Left lung (tissue), 10 donors: ENCODE results near the gene CCDC187. TPM values are rescaled to one million over a fixed set of nuclear protein-coding genes. Genes with fewer than 3 reads are reported as not detected.

Experiments used
- ATAC-seq: fragments of 200-7000 bp; cut with Tn5 transposase; one replicate; pipeline ENCODE4 v1.9.1; 2020; ENCODE audit warnings: moderate library complexity
- DNase-seq, 4 donors: peaks; one replicate each; pipeline ENCODE4 v3.0.0-alpha.2; 2013 to 2020
- H3K27ac ChIP-seq, 2 donors: fragments of 200-600 bp; sonication (generic) in 1 of 2; one replicate each; pipeline versions ENCODE4 v1.5.0 to v1.8.0; 2020 to 2021
- H3K27me3 ChIP-seq, 2 donors: fragments of 200-600 bp; sonication (generic) in 1 of 2; one replicate each; pipeline versions ENCODE4 v1.5.0 to v1.8.0; 2020 to 2021
- H3K36me3 ChIP-seq, 2 donors: fragments of 200-600 bp; sonication (generic) in 1 of 2; one replicate each; pipeline versions ENCODE4 v1.5.0 to v1.8.0; 2020 to 2021
- H3K4me1 ChIP-seq, 2 donors: fragments of 200-600 bp; one replicate each; pipeline ENCODE4 v1.8.0; 2021
- H3K4me3 ChIP-seq, 2 donors: fragments of 200-600 bp; sonication (generic) in 1 of 2; one replicate each; pipeline versions ENCODE4 v1.5.0 to v1.8.0; 2020 to 2021; ENCODE audit warnings: mild to moderate bottlenecking in 1 of 2
- H3K9me3 ChIP-seq, 2 donors: fragments of 200-600 bp; sonication (generic) in 1 of 2; one replicate each; pipeline versions ENCODE4 v1.5.0 to v1.8.0; 2020 to 2021
- intact Hi-C, 2 donors: fragments of 100-400 bp; cut with DNase I; formaldehyde crosslinking; loops; one replicate each; pipeline versions ENCODE4 v1.11.2 to v1.14.2; 2022
- polyA plus RNA-seq, 6 donors: library from polyadenylated mRNA; unstranded; fragments of 120-200 nt; gene quantifications; one replicate each; pipeline ENCODE4 v1.2.1, GENCODE V29; 2013; ENCODE audit not compliant: insufficient read length in 6 of 6
- total RNA-seq, 2 donors: library from RNA; stranded (reverse); fragmentation: NEBNext Ultra II Directional; extraction: Animal tissue kit (Norgen Biotek cat#: 25700); gene quantifications; one replicate each; pipeline ENCODE4 v1.2.1, GENCODE V29; 2021
- TF ChIP-seq, protein P1 (sequence below), 2 donors: fragments of 200-600 bp; sonication (generic) in 1 of 2; IDR thresholded peaks; one replicate each; pipeline versions ENCODE4 v1.5.0 to v1.8.0; 2021; ENCODE audit warnings: antibody characterized with exemption in 2 of 2
- donor health status: DM: no; HTN: yes; CAD: no.
- donor health status: DM: no; HTN: no; CAD: no.

The CCDC187 gene
- total and polyA plus RNA-seq, 8 donors = 0.47 to 3.0 (median 1.9) TPM

DNA sequence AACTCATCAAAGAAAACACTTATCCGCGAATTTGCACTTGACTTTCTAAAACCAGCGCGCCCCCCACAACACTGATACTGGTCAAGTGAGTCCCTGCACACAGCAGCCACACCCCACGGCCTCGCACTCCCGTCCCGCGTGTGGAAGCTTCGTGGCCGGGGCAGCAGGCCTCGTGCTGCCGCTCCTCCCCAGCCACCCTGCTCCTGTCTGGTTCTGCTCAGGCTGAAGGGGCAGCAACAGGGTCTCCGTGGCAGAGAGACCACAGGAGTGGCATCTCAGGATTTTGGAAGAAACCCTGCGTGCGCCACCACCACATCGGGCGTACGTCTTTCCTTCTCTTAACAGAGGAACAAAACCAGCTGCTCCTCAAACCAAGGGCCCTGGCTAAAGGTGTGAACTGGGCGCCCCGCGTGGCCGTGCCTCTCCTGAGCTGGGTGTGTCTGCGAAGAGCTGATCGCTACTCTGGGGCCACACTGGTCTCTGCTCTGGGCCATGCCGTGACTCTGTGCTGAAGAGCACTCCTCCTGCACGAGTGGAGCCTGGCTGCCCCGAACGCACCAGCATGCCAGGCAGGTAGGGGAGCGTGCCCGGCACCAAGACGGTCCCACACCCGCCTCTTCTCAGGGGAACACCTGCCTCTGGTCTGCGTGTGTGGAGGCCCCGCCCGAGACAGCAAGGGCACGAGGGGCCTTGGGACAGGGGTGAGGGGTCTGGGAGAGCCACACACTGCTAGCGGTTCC is 81.6 kb downstream of the CCDC187 start:
- DNase-seq = peak in 1 of 4 donors; percentile 59
- H3K36me3 ChIP-seq = peaks cover 0 to 75% of the 10 kb centered on the region in 2 donors
- no peaks in the 10 kb centered on the region for H3K27me3 ChIP-seq
- H3K4me3 ChIP-seq = no peak overlapping the region
- peaks cover 0 to 6% of the 10 kb centered on the region in 2 donors for H3K4me1 ChIP-seq
- no peaks in the 10 kb centered on the region for H3K9me3 ChIP-seq
- no peak overlapping the region for H3K27ac ChIP-seq
- no peak for ATAC-seq
- intact Hi-C loops = no loop called here
- TF ChIP-seq, protein P1, sequence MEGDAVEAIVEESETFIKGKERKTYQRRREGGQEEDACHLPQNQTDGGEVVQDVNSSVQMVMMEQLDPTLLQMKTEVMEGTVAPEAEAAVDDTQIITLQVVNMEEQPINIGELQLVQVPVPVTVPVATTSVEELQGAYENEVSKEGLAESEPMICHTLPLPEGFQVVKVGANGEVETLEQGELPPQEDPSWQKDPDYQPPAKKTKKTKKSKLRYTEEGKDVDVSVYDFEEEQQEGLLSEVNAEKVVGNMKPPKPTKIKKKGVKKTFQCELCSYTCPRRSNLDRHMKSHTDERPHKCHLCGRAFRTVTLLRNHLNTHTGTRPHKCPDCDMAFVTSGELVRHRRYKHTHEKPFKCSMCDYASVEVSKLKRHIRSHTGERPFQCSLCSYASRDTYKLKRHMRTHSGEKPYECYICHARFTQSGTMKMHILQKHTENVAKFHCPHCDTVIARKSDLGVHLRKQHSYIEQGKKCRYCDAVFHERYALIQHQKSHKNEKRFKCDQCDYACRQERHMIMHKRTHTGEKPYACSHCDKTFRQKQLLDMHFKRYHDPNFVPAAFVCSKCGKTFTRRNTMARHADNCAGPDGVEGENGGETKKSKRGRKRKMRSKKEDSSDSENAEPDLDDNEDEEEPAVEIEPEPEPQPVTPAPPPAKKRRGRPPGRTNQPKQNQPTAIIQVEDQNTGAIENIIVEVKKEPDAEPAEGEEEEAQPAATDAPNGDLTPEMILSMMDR (IDR thresholded peaks at IDR 0.05) = no peak

DNA sequence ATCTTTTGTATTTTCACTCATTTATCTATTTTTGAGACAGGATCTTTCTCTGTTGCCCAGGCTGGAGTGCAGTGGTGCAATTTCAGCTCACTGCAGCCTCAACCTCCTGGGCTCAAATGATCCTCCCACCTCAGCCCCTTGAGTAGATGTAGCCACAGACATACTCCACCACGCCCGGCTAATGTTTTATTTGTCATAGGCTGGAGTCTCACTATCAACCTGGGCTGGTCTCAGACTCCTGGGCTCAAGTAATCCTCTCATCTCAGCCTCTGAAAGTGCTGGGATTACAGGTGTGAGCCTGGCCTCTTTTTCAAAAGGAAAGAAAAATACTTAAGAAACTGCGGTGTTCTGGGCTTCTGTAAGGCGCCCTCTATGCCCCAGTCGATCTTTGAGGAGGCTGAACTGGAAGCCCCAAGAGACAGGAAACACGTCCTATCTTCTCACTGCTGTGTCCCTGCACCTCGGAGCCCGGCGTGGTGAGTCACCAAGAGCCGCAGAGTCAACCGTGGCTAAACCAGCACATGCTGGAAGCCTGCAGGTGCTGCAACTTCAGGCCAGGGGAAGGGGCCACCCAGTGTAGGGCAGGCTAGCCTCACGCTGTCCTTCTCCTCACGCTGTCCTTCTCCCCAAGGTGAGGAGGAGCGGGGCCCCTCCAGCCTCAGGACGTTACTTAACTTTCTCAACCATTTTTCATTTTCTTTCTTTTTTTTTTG is 83.7 kb downstream of the CCDC187 start:
- peaks cover 0 to 90% of the 10 kb centered on the region in 2 donors for H3K36me3 ChIP-seq
- TF ChIP-seq, protein P1 (IDR thresholded peaks at IDR 0.05) = no peak
- no peaks in the 10 kb centered on the region for H3K4me1 ChIP-seq
- intact Hi-C loops = no loop called here
- no peaks in the 10 kb centered on the region for H3K27me3 ChIP-seq
- H3K4me3 ChIP-seq = no peak overlapping the region
- H3K27ac ChIP-seq = no peak overlapping the region
- H3K9me3 ChIP-seq = no peaks in the 10 kb centered on the region
- ATAC-seq (no peak), DNase-seq (peak in 1 of 4 donors; percentile 60)

DNA sequence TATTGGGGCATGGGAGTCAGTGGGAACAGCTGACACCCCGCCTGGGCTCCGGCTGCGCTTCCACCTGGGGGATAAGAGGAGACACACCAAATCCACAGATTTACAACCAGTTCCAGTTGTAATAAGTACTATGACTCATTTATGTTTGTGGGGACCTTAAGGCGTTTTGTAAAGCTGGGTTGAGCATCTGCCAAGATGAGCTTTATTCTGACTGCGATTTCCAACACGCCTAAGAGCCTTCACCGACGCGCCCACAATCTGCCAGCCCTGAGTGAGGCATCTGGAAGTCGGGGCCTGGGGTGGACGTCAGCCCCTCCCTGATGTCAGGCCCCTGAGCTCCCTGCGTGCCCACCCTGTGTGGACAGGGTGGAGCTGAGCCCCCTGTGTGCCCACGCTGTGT is 84.6 kb downstream of the CCDC187 start:
- Histone ChIP-seq H3K27me3 (no peaks in the 10 kb centered on the region), H3K36me3 (peaks cover 0 to 90% of the 10 kb centered on the region in 2 donors), H3K9me3 (peaks cover 0 to under 1% of the 10 kb centered on the region in 2 donors), H3K27ac (no peak overlapping the region), H3K4me3 (no peak overlapping the region), H3K4me1 (no peaks in the 10 kb centered on the region)
- intact Hi-C loops = no loop called here
- TF ChIP-seq, protein P1 (IDR thresholded peaks at IDR 0.05) = no peak
- ATAC-seq (no peak), DNase-seq (peak in 1 of 4 donors; percentile 53)

DNA sequence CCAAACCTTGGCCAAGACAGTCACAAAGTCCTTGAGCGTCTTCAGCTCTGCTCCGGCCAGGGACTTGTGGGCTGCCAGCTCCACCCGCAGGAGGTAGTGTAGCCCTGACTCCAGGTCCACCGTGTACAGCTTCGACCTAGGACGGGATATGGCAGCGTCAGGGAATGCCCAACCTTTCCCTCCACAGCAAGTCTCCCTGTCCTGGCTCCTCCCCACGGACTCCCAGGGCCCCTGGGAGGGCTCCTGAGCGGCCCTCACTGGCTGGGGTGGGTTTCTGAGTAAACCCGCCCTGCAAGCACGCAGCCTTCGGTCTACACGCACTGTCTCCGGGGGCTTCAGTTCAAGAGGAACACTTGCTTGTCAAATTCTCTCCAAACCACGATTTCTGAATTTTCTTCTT is 85.2 kb downstream of the CCDC187 start:
- Histone ChIP-seq H3K27ac (no peak overlapping the region), H3K9me3 (peaks cover 0 to 7% of the 10 kb centered on the region in 2 donors), H3K36me3 (peaks cover 0 to 90% of the 10 kb centered on the region in 2 donors), H3K4me3 (no peak overlapping the region), H3K4me1 (no peaks in the 10 kb centered on the region), H3K27me3 (no peaks in the 10 kb centered on the region)
- intact Hi-C loops = no loop called here
- TF ChIP-seq, protein P1 (IDR thresholded peaks at IDR 0.05) = no peak
- ATAC-seq (no peak), DNase-seq (peak in 1 of 4 donors; percentile 47)

DNA sequence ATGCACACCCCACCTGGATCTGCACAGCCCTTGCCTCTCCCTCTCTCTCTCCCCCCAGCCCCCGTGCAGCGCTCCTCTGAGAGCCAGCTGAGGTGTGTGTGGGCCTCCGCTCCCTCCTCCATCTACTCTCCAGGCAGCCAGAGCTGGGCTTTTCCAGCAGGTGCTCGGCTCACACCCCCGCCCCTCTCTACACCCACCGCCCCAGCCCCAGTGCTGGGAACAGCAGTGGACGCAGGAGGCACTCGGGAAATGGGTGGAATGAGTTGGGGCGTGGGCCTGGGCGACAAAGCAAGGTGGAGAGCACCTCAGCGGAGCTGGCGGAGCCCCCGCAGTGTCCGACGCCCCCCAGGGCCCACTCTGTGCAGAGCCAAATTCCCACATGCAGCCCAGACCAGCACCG is 85.6 kb downstream of the CCDC187 start:
- DNase-seq (no peak), ATAC-seq (no peak)
- no peak overlapping the region for H3K4me3 ChIP-seq
- intact Hi-C loops = no loop called here
- H3K27ac ChIP-seq = no peak overlapping the region
- TF ChIP-seq, protein P1 (IDR thresholded peaks at IDR 0.05) = no peak
- H3K9me3 ChIP-seq = peaks cover 0 to 8% of the 10 kb centered on the region in 2 donors
- H3K36me3 ChIP-seq = peaks cover 0 to 91% of the 10 kb centered on the region in 2 donors
- H3K27me3 ChIP-seq = no peaks in the 10 kb centered on the region
- H3K4me1 ChIP-seq = no peaks in the 10 kb centered on the region
